Spinal cord (tissue), 10 donors: Measurements from ENCODE around the gene LHFPL2. TPM values are rescaled to one million over a fixed set of nuclear protein-coding genes. Genes with fewer than 3 reads are reported as not detected.

ENCODE experiments used
- DNase-seq, 6 donors: peaks; one replicate each; pipeline versions ENCODE4 v3.0.0 to v3.0.0-alpha.2; 2013 to 2015; ENCODE audit warnings: low spot score in 6 of 6, low read depth in 4 of 6
- H3K27ac ChIP-seq: one replicate; pipeline ENCODE4 v1.5.1; 2013; ENCODE audit warnings: low read depth, low read length, control low read depth
- H3K27me3 ChIP-seq: one replicate; pipeline ENCODE4 v1.6.1; 2013; ENCODE audit warnings: low read length; ENCODE audit not compliant: control insufficient read depth, insufficient read depth
- H3K36me3 ChIP-seq: one replicate; pipeline ENCODE4 v1.6.1; 2013; ENCODE audit warnings: low read length; ENCODE audit not compliant: control insufficient read depth, insufficient read depth
- H3K4me1 ChIP-seq: one replicate; pipeline ENCODE4 v1.6.1; 2013; ENCODE audit warnings: low read length; ENCODE audit not compliant: control insufficient read depth, insufficient read depth
- H3K4me3 ChIP-seq: one replicate; pipeline ENCODE4 v1.5.1; 2013; ENCODE audit warnings: low read depth, low read length, control low read depth
- H3K9me3 ChIP-seq: one replicate; pipeline ENCODE4 v1.6.1; 2013; ENCODE audit warnings: low read length; ENCODE audit not compliant: control insufficient read depth, insufficient read depth
- WGBS: methylation state at CpG from one replicate; pipeline ENCODE4 v1.1.5; 2013; ENCODE audit warnings: missing lambda C conversion rate; ENCODE audit not compliant: insufficient coverage; 5-methylcytosine and 5-hydroxymethylcytosine counted together
- polyA plus RNA-seq, 2 donors: library from polyadenylated mRNA; unstranded; fragments of 120-200 nt; gene quantifications; one replicate each; pipeline ENCODE4 v1.2.1, GENCODE V29; 2013; ENCODE audit not compliant: insufficient read length in 2 of 2
- total RNA-seq, 2 donors: library from RNA; depleted of rRNA in 1 of 2; stranded (reverse); fragments of 120-200 nt in 1 of 2; fragments of >200 nt in 1 of 2; gene quantifications; one replicate each; pipeline versions ENCODE4 v1.2.3 to v1.2.4, GENCODE V29; 2013 to 2014
- donor health status: healthy.

LHFPL2 gene
- total and polyA plus RNA-seq, 4 donors: 39.4 to 81.8 (median 58.2) TPM

DNA sequence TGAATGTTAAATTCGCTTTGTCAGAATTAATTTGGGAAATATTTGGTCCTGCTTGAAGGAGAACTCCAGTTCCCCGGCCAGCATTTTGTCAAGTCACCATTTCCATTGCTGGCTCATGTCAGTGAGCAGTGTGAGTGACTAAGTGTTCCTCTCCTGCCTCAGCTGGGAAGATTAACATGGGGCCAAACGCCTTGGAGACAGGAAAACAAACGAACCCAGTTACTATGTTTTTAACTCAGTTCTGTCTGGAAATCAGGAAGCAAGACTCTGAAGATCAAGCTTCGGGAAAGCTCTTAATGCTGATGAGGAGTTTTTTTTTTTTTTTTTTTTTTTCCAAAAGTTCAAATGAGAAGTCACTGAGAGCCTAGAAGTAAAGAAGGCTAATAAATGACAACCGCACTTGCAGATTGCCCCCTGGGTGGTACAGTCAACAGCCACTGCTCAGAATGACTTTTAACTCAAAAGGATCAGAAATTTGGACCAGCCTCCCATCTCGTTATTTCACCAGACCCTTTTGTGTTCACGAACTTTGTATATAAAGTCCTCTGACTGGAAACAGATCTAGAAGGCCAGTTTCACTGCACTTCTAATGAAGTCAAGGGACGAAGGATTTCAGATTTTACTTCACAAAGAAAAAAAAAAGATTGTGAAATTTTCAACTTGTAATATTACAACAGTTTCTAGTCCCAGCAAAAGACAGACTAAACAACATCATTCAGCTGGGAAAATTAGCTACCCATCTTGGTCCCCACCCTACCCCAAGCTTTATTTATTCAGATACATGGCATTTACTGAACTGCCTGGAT is 121.3 kb downstream of the LHFPL2 start:
- no peaks in the 10 kb centered on the region for H3K27me3 ChIP-seq
- no peak overlapping the region for H3K4me3 ChIP-seq
- peak overlapping the region; percentile 43 for H3K27ac ChIP-seq
- WGBS: 19% methylated on average over 6 of the region's 9 CpGs
- H3K36me3 ChIP-seq: no peaks in the 10 kb centered on the region
- H3K4me1 ChIP-seq: peaks cover 5% of the 10 kb centered on the region
- DNase-seq: peak in 1 of 6 donors; percentile 69
- H3K9me3 ChIP-seq: no peaks in the 10 kb centered on the region

DNA sequence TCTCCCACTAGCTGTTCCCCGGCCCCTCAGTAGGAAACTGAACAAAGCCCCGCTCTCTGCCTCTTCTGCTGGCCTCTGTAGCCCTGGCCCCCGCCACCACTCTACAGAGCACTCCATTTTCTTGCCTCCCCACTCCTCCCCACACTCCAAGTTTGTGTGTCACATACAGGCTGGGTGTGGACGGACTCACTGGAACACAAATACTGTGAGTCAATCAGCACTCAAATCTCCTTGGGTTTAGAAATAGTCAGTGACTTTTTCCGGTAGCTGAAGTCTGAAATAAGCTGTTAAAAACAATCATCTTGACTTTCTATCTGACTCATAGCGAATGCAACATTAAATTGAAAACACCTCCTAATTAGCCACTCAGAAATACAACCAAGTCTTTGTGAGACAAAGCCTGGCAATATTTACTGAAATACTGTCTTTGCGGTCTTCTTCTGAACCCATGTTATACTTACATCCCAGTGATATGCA is 122.5 kb downstream of the LHFPL2 start:
- 93% methylated on average over 7 of the region's 7 CpGs for WGBS
- H3K27ac ChIP-seq: no peak overlapping the region
- no peak for DNase-seq

DNA sequence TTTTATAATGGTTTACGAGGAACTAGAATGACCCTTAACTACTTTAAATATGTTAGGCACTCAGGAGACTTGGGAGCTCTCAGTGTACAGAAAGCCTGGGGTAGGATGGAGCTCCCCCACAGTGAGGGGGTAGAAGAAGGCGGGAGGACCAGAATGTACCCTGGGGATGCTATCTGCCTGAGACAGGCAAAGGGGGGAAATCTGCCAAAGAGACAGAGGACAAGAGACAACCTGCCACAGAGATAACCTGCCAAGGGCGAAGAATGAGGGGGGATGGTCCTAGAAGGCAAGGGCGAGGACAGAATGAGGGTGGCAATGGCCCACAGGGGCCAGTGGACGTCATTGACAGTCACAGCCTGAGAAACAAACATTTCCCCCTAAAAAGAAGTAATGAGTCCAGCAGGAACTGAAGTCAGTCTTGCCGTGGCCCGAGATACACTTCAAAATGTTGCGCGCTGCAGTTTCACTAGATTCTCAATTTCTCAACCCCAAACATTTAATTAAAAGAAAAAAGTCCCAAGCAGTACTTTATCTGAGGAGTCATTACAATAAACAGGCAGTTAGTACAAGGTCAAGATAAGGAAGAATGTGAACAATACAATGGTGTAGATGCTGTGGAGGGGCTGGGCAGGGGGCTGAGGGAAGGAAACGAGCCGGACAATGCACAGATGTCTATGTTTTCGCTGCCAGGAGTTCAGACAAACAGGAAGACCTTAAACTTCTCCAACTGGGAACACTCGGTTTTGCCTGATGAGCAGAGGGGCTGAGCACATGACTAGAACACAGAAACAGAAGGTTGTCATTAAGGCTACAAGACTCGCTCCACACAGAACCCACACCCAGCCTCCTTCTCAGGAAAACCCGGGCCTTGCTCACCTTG is 125.0 kb downstream of the LHFPL2 start:
- WGBS: 76% methylated on average over 7 of the region's 15 CpGs
- peaks cover 9% of the 10 kb centered on the region for H3K4me1 ChIP-seq

More for the DNA sequence above, 122.5 kb downstream of the LHFPL2 start:
- H3K4me3 ChIP-seq: no peak overlapping the region
- no peaks in the 10 kb centered on the region for H3K36me3 ChIP-seq
- H3K27me3 ChIP-seq: no peaks in the 10 kb centered on the region
- H3K9me3 ChIP-seq: no peaks in the 10 kb centered on the region
- H3K4me1 ChIP-seq: peaks cover 5% of the 10 kb centered on the region

DNA sequence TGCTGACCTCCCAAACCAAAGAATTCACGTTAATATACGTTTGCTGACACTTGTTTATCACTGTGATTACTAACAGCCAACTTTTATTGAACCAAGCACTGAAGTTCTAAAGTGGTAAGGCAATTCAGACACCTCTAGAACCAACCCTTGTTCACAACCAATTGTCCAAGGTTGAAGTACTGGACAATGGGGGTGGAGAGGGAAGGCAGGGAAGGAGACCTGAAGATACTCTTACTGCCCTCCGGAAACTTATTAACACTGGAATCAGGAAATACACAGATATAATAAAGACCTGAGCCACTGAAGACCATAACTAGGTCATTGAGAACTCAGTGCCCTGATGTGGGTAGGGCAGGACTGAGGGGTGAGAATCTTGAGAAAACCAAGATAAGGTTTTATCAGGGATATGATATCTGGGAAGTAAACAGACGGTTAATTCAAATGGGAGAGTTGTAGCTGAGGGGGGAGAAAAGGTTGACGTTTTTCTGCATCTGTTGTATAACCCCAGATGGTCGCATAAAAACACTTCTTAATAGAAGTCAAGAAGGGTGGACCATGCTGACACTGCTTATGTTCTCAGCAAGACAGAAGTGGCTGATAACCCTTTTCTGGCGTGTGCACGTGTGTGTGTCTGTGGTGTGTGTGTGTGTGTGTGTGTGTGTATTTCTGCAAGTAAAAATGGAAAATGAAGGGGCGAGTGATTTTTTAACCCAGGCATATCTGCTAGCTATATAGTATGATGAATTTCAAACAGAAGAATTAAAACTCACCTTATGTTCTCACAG is 125.9 kb downstream of the LHFPL2 start:
- WGBS: 37% methylated on average over 5 of the region's 9 CpGs
- Histone ChIP-seq H3K4me1 (peaks cover 14% of the 10 kb centered on the region), H3K27ac (no peak overlapping the region)

More for the DNA sequence above, 125.0 kb downstream of the LHFPL2 start:
- H3K4me3 ChIP-seq: no peak overlapping the region
- peak in 1 of 6 donors; percentile 43 for DNase-seq
- no peaks in the 10 kb centered on the region for H3K36me3 ChIP-seq
- H3K27me3 ChIP-seq: no peaks in the 10 kb centered on the region
- H3K9me3 ChIP-seq: no peaks in the 10 kb centered on the region
- H3K27ac ChIP-seq: peak overlapping the region; percentile 82

DNA sequence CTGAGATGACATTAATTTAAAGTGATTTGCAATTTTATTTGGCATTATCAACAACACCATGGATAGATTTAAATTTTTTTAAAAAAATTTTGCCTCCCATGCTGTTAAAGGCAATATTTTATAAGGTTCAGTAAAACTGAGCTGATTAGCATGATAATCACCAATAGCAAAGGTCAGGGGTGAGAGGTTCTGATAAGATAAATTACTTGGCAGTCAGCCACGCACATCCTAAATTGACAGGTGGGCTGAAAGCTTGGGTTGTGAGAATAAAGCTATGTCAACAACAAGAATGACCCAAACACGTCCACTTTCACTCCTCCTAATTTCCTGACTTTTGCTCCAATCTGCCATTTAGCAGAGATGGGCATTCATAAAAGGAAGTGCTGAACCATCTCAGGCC is 127.1 kb downstream of the LHFPL2 start:
- DNase-seq: no peak
- Histone ChIP-seq H3K4me3 (no peak overlapping the region), H3K27ac (no peak overlapping the region), H3K27me3 (no peaks in the 10 kb centered on the region), H3K4me1 (peaks cover 14% of the 10 kb centered on the region), H3K36me3 (no peaks in the 10 kb centered on the region), H3K9me3 (no peaks in the 10 kb centered on the region)
- no CpG with 5 or more reads among the region's 2 CpGs for WGBS

More for the DNA sequence above, 125.9 kb downstream of the LHFPL2 start:
- Histone ChIP-seq H3K27me3 (no peaks in the 10 kb centered on the region), H3K4me3 (no peak overlapping the region), H3K9me3 (no peaks in the 10 kb centered on the region), H3K36me3 (no peaks in the 10 kb centered on the region)
- DNase-seq: no peak

DNA sequence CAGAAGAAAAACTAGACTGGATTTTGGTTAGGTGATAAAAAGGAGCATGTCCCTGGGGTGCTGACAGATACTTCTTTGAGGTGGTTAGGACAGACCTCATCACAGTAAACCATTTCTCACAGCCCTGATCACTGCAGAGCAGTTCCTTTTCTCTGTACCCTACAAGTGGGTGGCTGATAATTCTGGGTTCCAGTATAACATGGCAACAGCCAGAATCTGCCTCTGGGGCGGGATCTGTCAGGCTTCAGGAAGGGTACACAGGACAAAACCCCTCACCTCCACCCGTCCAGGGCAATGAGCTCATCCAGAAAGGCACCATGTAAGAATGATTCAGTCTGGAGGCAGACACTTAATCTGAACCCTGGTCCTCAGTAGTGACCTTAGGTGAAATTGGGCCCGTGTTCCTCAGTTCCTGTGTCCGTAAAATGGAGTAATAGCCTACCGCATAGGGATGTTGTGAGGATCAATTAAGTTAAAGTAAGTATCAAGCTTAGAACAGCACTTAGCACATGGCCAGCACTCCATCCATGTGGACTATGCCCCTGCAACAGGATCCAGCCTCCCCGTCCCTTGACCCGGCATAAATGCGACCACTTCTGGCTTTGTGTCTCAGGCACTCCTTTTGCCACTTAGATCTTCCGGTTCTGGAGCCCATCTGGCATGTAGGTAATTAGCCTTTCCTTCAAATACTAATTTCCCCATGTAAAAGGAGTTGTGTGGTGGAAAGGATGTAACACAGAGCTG is 129.2 kb downstream of the LHFPL2 start:
- no peaks in the 10 kb centered on the region for H3K27me3 ChIP-seq
- no peak overlapping the region for H3K27ac ChIP-seq
- no peaks in the 10 kb centered on the region for H3K9me3 ChIP-seq
- 91% methylated on average over 6 of the region's 9 CpGs for WGBS
- no peak for DNase-seq
- H3K4me3 ChIP-seq: no peak overlapping the region
- no peaks in the 10 kb centered on the region for H3K36me3 ChIP-seq
- peaks cover 17% of the 10 kb centered on the region for H3K4me1 ChIP-seq

DNA sequence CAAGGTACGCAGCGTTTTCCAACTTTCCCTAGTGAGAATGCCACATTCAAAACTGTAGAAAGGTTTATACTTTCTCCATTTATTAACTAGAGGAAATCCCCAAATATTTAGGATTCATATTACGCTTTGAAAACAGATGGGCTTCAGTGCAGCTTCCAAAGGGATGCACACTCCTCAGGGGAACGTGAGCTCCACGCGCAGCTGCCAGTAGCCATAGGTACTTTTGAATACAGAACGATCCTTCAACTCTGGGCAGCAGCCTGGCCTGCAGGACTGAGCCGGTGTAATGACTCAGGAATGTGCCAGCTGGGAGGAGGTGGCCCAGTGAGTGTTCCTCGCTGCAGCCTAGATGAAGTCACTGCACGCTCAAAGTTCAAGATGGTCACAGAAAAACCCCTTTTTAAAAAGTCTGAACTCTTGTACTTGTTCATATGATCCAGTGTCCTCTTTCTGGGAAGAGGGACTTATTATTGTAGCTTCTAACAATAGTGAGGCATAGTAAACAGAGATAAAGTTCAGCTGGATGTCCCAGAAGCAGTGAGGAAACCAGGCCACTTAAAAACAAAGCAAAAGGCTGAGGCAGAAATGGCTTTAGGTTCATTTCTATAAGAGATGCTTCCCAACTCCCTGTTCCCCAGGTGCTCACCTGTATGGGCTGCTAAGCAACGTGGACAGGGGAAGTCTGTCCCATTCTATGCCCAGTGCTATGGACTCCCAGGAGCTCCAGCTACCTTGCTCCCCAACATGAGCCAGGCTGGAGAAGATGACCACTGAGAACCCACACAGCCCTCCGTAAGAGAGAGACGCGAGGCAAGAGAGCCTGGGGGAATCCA is 130.0 kb downstream of the LHFPL2 start:
- H3K27me3 ChIP-seq: no peaks in the 10 kb centered on the region
- no peaks in the 10 kb centered on the region for H3K36me3 ChIP-seq
- H3K9me3 ChIP-seq: no peaks in the 10 kb centered on the region
- no peak overlapping the region for H3K27ac ChIP-seq
- no peak overlapping the region for H3K4me3 ChIP-seq
- WGBS: 95% methylated on average over 2 of the region's 14 CpGs
- no peak for DNase-seq
- peaks cover 12% of the 10 kb centered on the region for H3K4me1 ChIP-seq

DNA sequence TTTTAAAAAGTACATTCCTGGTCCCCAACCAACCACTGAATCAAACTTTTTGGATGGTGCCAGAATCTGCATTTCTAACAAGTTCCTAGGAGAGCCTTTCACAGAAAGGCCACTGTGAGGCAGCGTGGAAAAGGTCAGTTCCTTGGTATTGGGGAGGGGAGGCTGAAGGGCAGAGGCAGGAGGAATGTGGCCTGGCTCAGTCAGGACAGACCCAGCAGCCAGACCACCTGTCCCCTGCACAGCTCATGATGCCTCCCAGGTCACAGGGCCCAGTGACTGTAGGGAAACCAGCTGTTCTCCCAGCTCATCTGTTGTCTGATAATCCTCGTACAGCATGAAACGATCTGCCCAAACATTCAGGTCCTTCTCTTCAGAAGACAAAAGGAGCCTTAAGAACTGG is 132.9 kb downstream of the LHFPL2 start:
- Histone ChIP-seq H3K4me3 (no peak overlapping the region), H3K4me1 (peaks cover 21% of the 10 kb centered on the region), H3K27ac (no peak overlapping the region), H3K27me3 (no peaks in the 10 kb centered on the region), H3K36me3 (no peaks in the 10 kb centered on the region), H3K9me3 (no peaks in the 10 kb centered on the region)
- no peak for DNase-seq
- 68% methylated on average over 2 of the region's 3 CpGs for WGBS
